H9 (cell line): ENCODE results near the gene CBR3. TPM values are rescaled to one million over a fixed set of nuclear protein-coding genes. Genes with fewer than 3 reads are reported as not detected.
A peak's percentile ranks its signal among the peaks of the same experiment; 100 is the strongest.

Experiments used
- DNase-seq: peaks from one replicate; pipeline ENCODE4 v3.0.0-alpha.2; 2017
- H2AFZ ChIP-seq: one replicate; pipeline ENCODE4 v1.6.1; 2013; ENCODE audit warnings: mild to moderate bottlenecking, low read length, control low read depth, moderate library complexity
- H2AK5ac ChIP-seq: 2 replicates; pipeline ENCODE4 v1.6.1; 2013; ENCODE audit warnings: low read length, control low read depth, mixed read lengths; ENCODE audit not compliant: insufficient read length
- H2BK120ac ChIP-seq: one replicate; pipeline ENCODE4 v1.6.1; 2013; ENCODE audit warnings: low read depth, mild to moderate bottlenecking, low read length, control low read depth, inconsistent platforms; ENCODE audit not compliant: poor library complexity, severe bottlenecking
- H2BK12ac ChIP-seq: 2 replicates; pipeline ENCODE4 v1.6.1; 2013; ENCODE audit warnings: low read length, control low read depth, mixed read lengths, low read depth; ENCODE audit not compliant: insufficient read length
- H2BK15ac ChIP-seq: 2 replicates; pipeline ENCODE4 v1.6.1; 2013; ENCODE audit warnings: low read depth, low read length, control low read depth
- H2BK20ac ChIP-seq: one replicate; pipeline ENCODE4 v1.6.1; 2013; ENCODE audit warnings: low read depth, mild to moderate bottlenecking, low read length, control low read depth, inconsistent platforms; ENCODE audit not compliant: poor library complexity, severe bottlenecking
- H2BK5ac ChIP-seq: 2 replicates; pipeline ENCODE4 v1.6.1; 2013; ENCODE audit warnings: low read length, control low read depth, mixed read lengths; ENCODE audit not compliant: insufficient read length
- H3K14ac ChIP-seq: 2 replicates; pipeline ENCODE4 v1.6.1; 2013; ENCODE audit warnings: low read length, control low read depth; ENCODE audit not compliant: insufficient read depth
- H3K18ac ChIP-seq: 2 replicates; pipeline ENCODE4 v1.6.1; 2013; ENCODE audit warnings: low read depth, mild to moderate bottlenecking, mixed read lengths, low read length, control low read depth; ENCODE audit not compliant: insufficient read length
- H3K23ac ChIP-seq: 2 replicates; pipeline ENCODE4 v1.6.1; 2013; ENCODE audit warnings: low read length, control low read depth, mixed read lengths, low read depth; ENCODE audit not compliant: insufficient read length
- H3K23me2 ChIP-seq: 2 replicates; pipeline ENCODE4 v1.6.1; 2013; ENCODE audit warnings: low read depth, mild to moderate bottlenecking, mixed read lengths, low read length, control low read depth; ENCODE audit not compliant: insufficient read length, poor library complexity, severe bottlenecking
- H3K27ac ChIP-seq: 2 replicates; pipeline ENCODE4 v1.5.1; 2013; ENCODE audit warnings: low read length, control low read depth, mixed read lengths, low read depth; ENCODE audit not compliant: insufficient read length
- H3K27me3 ChIP-seq: 2 replicates; pipeline ENCODE4 v1.6.1; 2013; ENCODE audit warnings: low read length, control low read depth, inconsistent platforms; ENCODE audit not compliant: insufficient read depth
- H3K4ac ChIP-seq: 2 replicates; pipeline ENCODE4 v1.6.1; 2013; ENCODE audit warnings: low read depth, mild to moderate bottlenecking, control low read depth, inconsistent platforms, low read length, moderate library complexity
- H3K4me1 ChIP-seq: 2 replicates; pipeline ENCODE4 v1.6.1; 2013; ENCODE audit warnings: low read length, control low read depth, inconsistent platforms; ENCODE audit not compliant: insufficient read depth
- H3K4me2 ChIP-seq: 2 replicates; pipeline ENCODE4 v1.6.1; 2013; ENCODE audit warnings: low read length, control low read depth, mixed read lengths; ENCODE audit not compliant: insufficient read length, insufficient read depth
- H3K56ac ChIP-seq: 2 replicates; pipeline ENCODE4 v1.6.1; 2013; ENCODE audit warnings: low read depth, mild to moderate bottlenecking, mixed read lengths, low read length, control low read depth; ENCODE audit not compliant: insufficient read length
- H3K79me1 ChIP-seq: 2 replicates; pipeline ENCODE4 v1.6.1; 2013; ENCODE audit warnings: low read depth, mild to moderate bottlenecking, moderate library complexity, low read length, control low read depth, inconsistent platforms; ENCODE audit not compliant: insufficient read depth, poor library complexity, severe bottlenecking
- H3K79me2 ChIP-seq: 2 replicates; pipeline ENCODE4 v1.6.1; 2013; ENCODE audit warnings: low read length, control low read depth, inconsistent platforms; ENCODE audit not compliant: insufficient read depth
- H3K9ac ChIP-seq: 2 replicates; pipeline ENCODE4 v1.6.1; 2013; ENCODE audit warnings: low read length, control low read depth, mixed read lengths; ENCODE audit not compliant: insufficient read length; ENCODE audit errors: extremely low read depth
- H3K9me3 ChIP-seq: one replicate; pipeline ENCODE4 v1.6.1; 2013; ENCODE audit warnings: low read depth, low read length, inconsistent platforms; ENCODE audit not compliant: control insufficient read depth
- H3T11ph ChIP-seq: one replicate; pipeline ENCODE4 v1.6.1; 2013; ENCODE audit warnings: mild to moderate bottlenecking, low read length, control low read depth, inconsistent platforms
- H4K20me1 ChIP-seq: one replicate; pipeline ENCODE4 v1.6.1; 2013; ENCODE audit not compliant: control insufficient read depth, insufficient read length, insufficient read depth
- H4K5ac ChIP-seq: 2 replicates; pipeline ENCODE4 v1.6.1; 2013; ENCODE audit warnings: low read depth, mild to moderate bottlenecking, mixed read lengths, low read length, control low read depth; ENCODE audit not compliant: insufficient read length
- H4K8ac ChIP-seq: replicated peaks from 2 replicates; pipeline ENCODE4 v1.6.1; 2013; ENCODE audit warnings: low read length, control low read depth, mixed read lengths, low read depth; ENCODE audit not compliant: insufficient read length
- H4K91ac ChIP-seq: 2 replicates; pipeline ENCODE4 v1.6.1; 2013; ENCODE audit warnings: low read depth, mild to moderate bottlenecking, moderate library complexity, mixed read lengths, low read length, control low read depth; ENCODE audit not compliant: insufficient read length
- H3K27ac Mint-ChIP-seq, 3 experiments: 2 replicates in 2 of 3; 3 replicates in 1 of 3; pipeline ENCODE4 v1.8.0; 2020 to 2021; ENCODE audit warnings: mixed read lengths in 3 of 3, mild to moderate bottlenecking in 1 of 3, moderate library complexity in 1 of 3
- H3K27me3 Mint-ChIP-seq: 2 replicates; pipeline ENCODE4 v1.8.0; 2021; ENCODE audit warnings: low read depth, mild to moderate bottlenecking, moderate library complexity, mixed read lengths
- H3K36me3 Mint-ChIP-seq, 3 experiments: 2 replicates in 2 of 3; 3 replicates in 1 of 3; pipeline ENCODE4 v1.8.0; 2020 to 2021; ENCODE audit warnings: low read depth in 3 of 3, mixed read lengths in 3 of 3; ENCODE audit not compliant: insufficient read depth in 1 of 3
- H3K4me1 Mint-ChIP-seq, 2 experiments: 2 replicates each; pipeline ENCODE4 v1.8.0; 2020; ENCODE audit warnings: mixed read lengths in 2 of 2
- H3K4me3 Mint-ChIP-seq, 2 experiments: 2 replicates in 1 of 2; 3 replicates in 1 of 2; pipeline ENCODE4 v1.8.0; 2020 to 2021; ENCODE audit warnings: mild to moderate bottlenecking in 2 of 2, mixed read lengths in 2 of 2, moderate library complexity in 1 of 2
- H3K9me3 Mint-ChIP-seq, 2 experiments: 2 replicates in 1 of 2; 3 replicates in 1 of 2; pipeline ENCODE4 v1.8.0; 2020; ENCODE audit warnings: mild to moderate bottlenecking in 2 of 2, mixed read lengths in 2 of 2, moderate library complexity in 1 of 2
- WGBS: extraction: QIAGEN DNeasy Blood & Tissue Kit; methylation state at CpG from one replicate; pipeline ENCODE4 v1.1.7; 2013; ENCODE audit warnings: missing lambda C conversion rate, low lambda C conversion rate, mixed read lengths; ENCODE audit not compliant: insufficient read length; ENCODE audit errors: extremely low coverage; 5-methylcytosine and 5-hydroxymethylcytosine counted together
- total RNA-seq: library from RNA; stranded (reverse); gene quantifications from 2 replicates; pipeline ENCODE4 v1.2.1, GENCODE V29; 2021
- TF ChIP-seq, protein P1 (sequence below): fragments of 200-600 bp; sonication (generic); conservative IDR thresholded peaks from 3 replicates; pipeline ENCODE4 v1.8.0; 2021; ENCODE audit warnings: antibody characterized with exemption, mild to moderate bottlenecking

Gene CBR3
- total RNA-seq, 1 experiment from 2014 or later = 2.4 TPM

DNA sequence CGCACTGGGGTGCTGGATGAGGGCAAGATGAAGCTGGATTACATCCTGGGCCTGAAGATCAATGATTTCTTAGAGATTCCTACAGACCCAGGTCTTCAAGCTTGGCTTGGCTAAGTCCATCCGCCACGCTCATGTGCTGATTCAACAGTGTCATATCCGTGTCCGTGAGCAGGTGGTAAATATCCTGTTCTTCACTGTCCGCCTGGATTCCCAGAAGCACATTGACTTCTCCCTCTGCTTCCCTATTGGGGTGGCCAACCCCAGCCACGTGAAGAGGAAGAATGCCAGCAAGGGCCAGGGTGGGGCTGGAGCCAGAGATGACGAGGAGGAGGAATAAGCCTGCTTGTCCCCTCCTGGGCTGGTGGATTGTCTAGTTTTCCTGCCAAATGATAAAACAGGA lies 2.2 kb upstream of the CBR3 start:
- Histone ChIP-seq H2BK20ac (no peak overlapping the region), H3K23ac (no peak overlapping the region), H3T11ph (no peak overlapping the region), H3K79me2 (no peaks in the 10 kb centered on the region), H2AK5ac (no peak overlapping the region), H4K91ac (no peak overlapping the region), H3K23me2 (peaks cover 19% of the 10 kb centered on the region), H3K9me3 (no peaks in the 10 kb centered on the region), H3K18ac (no peak overlapping the region), H3K14ac (no peak overlapping the region), H3K79me1 (no peaks in the 10 kb centered on the region), H3K27me3 (peaks cover 5% of the 10 kb centered on the region; the same call in 1 of the 2 replicates), H2BK15ac (no peak overlapping the region), H4K20me1 (no peaks in the 10 kb centered on the region), H3K4me2 (no peak overlapping the region), H2BK12ac (no peak overlapping the region), H4K5ac (no peak overlapping the region), H3K4ac (no peak overlapping the region), H3K27ac (no peak overlapping the region), H3K9ac (no peak overlapping the region), H4K8ac (no peak overlapping the region), H2BK120ac (no peak overlapping the region), H3K56ac (no peak overlapping the region), H2BK5ac (no peak overlapping the region), H2AFZ (no peak overlapping the region), H3K4me1 (peaks cover 4% of the 10 kb centered on the region; the same call in 1 of the 2 replicates)
- TF ChIP-seq, protein P1, sequence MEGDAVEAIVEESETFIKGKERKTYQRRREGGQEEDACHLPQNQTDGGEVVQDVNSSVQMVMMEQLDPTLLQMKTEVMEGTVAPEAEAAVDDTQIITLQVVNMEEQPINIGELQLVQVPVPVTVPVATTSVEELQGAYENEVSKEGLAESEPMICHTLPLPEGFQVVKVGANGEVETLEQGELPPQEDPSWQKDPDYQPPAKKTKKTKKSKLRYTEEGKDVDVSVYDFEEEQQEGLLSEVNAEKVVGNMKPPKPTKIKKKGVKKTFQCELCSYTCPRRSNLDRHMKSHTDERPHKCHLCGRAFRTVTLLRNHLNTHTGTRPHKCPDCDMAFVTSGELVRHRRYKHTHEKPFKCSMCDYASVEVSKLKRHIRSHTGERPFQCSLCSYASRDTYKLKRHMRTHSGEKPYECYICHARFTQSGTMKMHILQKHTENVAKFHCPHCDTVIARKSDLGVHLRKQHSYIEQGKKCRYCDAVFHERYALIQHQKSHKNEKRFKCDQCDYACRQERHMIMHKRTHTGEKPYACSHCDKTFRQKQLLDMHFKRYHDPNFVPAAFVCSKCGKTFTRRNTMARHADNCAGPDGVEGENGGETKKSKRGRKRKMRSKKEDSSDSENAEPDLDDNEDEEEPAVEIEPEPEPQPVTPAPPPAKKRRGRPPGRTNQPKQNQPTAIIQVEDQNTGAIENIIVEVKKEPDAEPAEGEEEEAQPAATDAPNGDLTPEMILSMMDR = no peak
- Mint-ChIP-seq H3K27me3 (peaks cover 64% of the 10 kb centered on the region), H3K4me1 (peaks cover 33 to 41% of the 10 kb centered on the region in 2 experiments), H3K4me3 (no peak overlapping the region; a peak in 1 of 5 replicates), H3K9me3 (peaks cover 0 to 3% of the 10 kb centered on the region in 2 experiments; a peak in 1 of 5 replicates), H3K36me3 (no peaks in the 10 kb centered on the region; a peak in 1 of 7 replicates), H3K27ac (0 out of 7 replicates have a peak overlapping the region, but pooled peaks of 1 of the 3 experiments have one; percentile 21)
- DNase-seq = no peak
- no CpG with 5 or more reads among the region's 8 CpGs for WGBS
